ENCODE results near the gene PACS1.

GRCh38 chr11:66082946-66083698, 13.1 kb downstream of the PACS1 start:
- TF ChIP-seq CTCF (IDR thresholded peaks at IDR 0.05) (no peak), POLR2AphosphoS5 (IDR thresholded peaks at IDR 0.05; ENCODE audit: low read depth, low read length) (no peak)

Measured in Panc1 (cell line).